NOMO-1 (cell line): Measurements from ENCODE around the gene CRISPLD2.
"Not testable (repeated sequence)": the region's sequence is repeated elsewhere in the genome, so short reads cannot be mapped to it uniquely, and the experiment has no call there.

Source experiments
- DNase-seq, 2 experiments: peaks; one replicate each; lab custom pipeline; 2025; ENCODE audit not compliant: unreplicated experiment in 2 of 2; lab: John Stamatoyannopoulos, UW

CRISPLD2 gene

DNA sequence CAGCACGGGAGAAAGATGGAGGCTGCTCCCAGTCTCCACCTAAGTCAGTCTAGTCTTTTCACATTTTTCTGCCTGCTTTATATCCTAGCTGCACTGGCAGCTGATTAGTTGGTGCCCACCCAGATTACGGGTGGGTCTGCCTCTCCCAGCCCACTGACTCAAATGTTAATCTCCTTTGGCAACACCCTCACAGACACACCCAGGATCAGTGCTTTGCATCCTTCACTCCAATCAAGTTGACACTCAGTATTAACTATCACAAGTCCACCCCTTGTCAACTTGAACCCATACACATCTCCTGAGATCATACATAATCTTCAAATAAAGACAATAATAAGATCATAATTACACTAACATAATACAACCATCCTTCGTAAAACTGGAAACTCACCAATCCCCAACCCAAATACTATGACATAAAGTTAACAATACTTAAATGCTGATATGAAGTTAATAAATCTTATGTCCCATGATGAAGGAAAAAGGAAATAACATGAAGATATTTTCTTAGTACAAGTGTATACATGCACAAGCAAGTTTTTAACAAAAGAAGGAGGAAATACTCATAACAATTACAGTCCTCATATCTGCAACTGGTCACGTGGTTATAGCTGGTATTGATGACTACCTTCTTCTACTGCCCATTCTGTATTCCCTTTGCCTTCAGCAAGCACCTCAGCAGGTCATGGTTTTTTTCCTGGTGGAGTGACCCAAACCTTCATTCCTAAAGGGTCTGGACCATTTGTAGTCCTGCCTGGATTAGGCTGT is 35.8 kb downstream of the CRISPLD2 start:
- not testable (repeated sequence) for DNase-seq

DNA sequence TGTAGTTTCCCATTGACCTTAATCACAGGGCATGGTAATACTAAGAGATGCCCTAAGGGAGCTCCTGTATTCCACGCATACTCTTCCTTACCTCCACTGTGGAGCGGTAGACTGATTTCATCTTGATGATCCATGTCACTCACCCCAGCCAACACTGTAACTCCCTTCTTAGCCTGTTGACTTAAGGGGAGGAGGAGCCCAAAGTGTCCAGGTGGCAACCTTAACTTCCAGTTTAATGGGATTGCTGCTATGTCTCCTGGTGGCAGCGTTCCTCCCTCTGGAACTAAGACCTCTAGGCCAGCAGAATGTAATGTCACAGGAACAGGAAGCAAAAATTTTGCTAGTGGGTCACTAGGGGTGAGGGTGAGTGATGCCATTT is 36.4 kb downstream of the CRISPLD2 start:
- DNase-seq = not testable (repeated sequence)

DNA sequence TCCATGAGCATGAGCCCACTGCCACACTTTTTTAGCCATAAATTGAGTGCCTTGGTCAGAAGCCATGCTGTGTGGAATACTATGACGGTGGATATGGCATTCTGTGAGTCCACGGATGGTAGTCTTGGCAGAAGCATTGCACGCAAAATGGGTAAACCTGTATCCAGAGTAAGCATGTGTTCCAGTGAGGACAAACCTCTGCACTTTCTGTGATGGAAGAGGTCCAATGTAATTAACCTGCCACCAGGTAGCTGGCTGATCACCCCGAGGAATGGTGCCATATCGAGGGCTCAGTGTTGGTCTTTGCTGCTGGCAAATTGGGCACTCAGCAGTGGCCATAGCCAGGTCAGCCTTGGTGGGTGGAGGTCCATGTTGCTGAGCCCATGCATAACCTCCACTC is 37.0 kb downstream of the CRISPLD2 start:
- not testable (repeated sequence) for DNase-seq

DNA sequence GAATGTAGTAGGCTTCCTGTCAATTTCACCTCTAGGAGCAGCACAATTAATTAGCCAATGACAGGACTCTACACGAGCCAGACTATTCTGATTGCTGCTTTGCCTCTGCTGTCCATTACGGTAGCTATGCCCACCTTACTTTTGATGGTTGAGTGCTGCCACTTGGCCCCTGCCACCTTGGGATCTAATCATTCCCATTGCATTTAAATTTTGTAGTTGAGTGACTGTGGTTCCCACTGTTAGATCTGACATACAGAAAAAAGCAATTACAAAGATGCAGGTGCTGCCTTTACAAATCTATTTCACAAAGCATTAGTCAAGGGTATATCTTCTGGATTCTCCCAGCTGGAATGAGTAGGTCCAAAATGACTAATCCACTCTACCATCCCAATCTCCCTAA is 39.9 kb downstream of the CRISPLD2 start:
- no peak for DNase-seq

DNA sequence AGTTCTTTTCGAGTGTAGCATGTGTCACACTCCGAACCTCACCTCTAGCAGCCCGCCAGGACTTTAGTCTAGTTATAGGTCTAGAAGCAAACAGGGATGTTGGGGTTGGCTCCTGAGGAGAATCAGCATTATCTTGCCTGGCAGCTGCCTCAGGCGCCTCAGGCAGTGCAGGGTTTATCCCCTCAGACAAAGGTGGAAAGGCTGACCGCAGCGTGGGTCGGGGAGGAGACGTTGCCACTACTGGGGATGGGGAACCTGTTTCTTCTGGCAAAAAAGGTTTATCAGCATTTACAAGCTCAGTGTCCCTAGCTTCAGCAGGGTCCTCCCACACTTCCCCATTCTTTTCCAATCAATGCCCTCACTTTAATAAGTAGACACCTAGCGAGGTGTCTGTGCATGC is 40.6 kb downstream of the CRISPLD2 start:
- DNase-seq = no peak

DNA sequence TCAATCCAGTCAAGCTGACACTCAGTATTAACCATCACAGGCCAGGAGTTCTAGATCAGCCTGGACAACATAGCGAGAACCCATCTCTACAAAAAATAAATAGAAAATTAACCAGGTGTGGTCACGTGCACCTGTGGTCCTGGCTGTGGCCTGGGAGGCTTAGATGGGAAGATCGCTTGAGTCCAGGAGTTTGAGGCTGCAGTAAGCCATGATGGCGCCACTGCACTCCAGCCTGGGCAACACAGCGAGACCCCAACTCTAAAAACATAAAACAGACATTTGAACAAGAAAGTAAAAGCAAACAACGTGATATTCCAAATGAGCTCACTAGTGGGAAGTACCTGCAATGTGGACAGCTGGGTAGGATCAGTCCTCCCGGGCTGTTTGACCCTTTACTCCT is 41.9 kb downstream of the CRISPLD2 start:
- no peak for DNase-seq

DNA sequence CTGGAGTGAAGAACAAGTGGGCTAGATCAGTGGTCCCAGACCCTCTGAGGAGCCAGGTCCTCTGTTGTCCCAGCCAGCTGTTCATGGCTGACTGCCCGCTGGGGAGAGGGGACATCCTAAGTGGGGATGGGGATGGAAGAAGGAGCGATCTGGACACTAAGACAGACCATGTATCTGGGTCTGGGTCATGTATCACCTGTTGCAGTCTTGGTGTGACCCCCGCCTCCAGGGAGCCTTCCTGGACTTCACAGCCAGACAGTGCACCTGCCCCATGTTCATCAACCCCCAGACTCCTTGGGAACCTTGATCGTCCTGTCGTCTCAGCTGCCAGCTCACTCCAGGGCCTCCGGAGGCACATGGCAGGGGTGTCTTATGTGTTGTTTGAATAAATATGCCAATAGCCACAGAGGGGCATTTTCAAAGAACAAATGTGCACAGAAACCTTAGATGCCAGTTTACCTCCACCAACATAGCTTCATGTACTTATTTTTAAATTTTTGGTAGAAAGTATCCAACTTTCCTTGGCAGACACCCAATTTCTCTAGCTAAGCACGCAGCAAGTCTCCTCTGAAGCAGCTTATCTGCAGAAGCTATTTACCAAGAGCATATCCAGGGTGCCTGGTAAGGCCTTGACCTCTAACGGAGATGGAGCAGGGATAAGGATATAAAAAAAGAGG is 43.2 kb downstream of the CRISPLD2 start:
- DNase-seq = no peak

DNA sequence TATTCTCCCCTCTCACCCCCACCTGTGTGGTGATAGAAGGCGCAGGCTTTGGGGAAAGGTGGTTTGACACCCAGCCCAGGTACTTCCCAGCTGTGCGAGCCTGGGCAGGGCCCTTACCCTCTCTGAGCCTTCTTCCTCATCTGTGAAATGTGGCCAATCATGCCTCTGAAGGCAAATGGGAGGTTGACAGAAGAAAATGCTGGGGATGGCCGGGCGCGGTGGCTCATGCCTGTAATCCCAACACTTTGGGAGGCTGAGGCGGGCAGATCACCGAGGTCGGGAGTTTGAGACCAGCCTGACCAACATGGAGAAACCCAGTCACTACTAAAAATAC is 43.7 kb downstream of the CRISPLD2 start:
- DNase-seq = no peak

DNA sequence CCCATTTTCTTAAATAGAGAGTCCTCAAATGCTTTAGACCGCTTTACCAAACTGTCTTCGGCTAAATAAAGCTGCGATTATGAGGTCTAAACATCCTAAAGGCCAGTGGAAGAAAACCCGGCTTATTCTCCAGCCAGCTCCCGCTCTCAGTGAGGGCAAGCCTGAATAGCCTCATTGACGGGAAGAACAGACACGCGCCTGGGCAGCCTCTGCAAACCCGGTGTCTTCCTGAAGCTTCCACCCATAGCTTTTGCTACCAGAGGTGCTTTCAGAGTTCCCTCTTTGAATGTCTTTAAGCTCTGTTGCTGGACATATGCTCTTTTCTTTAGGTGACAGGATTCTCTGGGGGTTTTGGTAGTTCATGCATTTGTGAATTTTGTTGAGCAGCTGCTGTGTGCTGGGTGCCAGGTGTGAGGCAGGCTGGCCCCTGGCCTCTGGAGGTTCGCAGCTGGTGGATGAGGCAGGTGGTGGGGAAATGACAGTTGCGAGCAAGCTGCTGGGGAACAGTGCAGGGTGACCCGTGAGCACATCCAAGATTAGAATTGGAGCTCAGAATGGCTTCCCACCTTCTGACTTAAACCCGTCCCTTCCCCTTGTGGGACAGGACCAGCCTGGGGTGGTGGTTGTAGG is 44.7 kb downstream of the CRISPLD2 start:
- no peak for DNase-seq

DNA sequence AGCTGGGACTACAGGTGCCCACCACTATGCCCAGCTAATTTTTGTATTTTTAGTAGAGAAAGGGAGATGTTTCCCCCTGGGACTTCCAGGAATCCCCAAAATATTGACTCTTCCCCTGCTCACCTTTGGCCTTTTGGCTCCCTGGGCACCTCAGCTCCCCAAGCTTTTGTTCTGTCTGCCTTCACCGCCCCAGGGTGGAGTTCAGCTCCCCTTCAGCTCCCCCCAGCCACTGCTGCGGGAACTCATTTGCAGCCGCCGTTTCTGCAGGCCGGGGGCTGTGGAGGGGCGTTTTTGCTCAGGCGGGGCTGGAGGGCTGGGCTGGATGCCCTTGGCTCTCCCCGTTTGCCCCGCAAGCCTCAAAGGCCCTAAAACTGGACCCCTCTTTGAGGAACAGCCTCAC is 47.9 kb downstream of the CRISPLD2 start:
- no peak for DNase-seq

DNA sequence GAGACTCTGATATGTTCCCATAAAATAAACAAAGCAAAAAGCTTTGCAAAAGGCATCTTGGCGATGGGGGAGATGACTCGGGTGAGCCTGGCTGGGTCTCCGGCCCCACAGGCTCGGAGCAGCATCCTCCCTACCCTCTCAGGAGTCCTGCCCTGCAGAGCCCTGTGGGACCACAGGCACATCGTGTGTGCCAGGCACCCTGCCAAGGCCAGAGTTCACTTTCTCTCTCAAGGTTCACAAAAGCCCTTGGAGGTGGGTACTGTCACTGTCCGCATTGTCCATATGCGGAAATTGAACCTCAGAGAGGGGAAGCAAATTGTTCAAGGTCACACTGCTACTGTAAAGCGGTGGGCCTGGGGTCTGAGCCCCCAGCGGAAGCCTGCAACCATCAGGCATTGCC is 48.5 kb downstream of the CRISPLD2 start:
- no peak for DNase-seq

DNA sequence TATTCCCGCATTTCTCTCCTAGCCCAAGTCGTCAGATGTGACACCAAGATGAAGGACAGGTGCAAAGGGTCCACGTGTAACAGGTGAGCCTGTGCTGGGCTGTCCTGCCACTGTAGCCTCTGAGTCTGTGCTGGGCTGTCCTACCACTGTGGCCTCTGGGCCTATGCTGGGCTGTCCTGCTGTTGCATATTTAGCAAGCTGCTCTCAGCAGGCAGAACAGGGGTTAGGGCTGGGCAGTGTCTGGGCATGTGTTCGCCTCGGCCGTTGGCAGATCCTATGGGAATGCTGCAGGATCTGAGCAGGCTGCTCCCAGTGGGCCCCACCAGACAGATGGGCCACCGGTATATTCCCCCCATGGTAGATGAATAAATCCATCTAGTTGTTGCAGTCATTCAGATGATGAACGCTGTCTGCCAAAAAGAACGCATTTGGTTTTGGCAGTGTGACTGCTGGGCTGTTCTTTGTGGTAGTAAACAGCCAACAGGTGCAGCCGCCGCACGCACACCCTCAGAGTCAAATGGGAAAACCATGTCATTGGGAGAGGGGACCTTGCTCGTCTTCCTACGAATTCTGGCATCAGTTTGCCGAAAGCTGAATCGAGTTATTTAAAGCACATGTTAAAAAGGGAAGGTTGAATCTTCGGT is 49.2 kb downstream of the CRISPLD2 start:
- DNase-seq = no peak

DNA sequence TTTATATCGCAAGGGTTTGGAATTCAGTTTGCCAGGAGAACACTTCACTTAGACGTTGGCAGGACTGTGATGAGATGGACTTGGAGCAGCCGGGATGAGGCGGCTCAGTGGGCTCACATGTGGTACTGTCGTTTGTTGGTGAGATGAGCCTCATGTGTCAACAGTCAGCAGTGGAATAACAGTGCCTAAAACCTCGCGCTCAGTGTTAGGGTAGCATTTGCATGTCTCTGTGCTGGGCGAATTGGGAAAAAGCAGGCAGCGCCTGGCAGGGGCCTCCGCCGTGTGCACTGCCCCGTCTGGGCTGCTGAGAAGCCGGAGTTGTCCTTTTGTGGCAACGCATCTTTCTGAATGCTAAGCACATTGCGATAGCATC is 49.7 kb downstream of the CRISPLD2 start:
- DNase-seq = no peak

DNA sequence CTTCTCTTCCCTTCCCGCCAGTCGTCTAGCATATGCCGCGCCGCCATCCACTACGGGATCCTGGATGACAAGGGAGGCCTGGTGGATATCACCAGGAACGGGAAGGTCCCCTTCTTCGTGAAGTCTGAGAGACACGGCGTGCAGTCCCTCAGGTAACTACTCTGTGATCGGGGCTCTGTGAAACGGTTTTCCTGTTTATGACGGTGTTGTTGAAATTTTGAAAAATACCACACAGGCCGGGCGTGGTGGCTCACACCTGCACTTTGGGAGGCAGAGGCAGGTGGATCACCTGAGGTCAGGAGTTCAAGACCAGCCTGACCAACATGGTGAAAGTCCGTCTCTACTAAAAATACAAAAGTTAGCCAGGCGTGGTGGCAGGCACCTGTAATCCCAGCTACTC is 53.2 kb downstream of the CRISPLD2 start:
- not testable (repeated sequence) for DNase-seq

DNA sequence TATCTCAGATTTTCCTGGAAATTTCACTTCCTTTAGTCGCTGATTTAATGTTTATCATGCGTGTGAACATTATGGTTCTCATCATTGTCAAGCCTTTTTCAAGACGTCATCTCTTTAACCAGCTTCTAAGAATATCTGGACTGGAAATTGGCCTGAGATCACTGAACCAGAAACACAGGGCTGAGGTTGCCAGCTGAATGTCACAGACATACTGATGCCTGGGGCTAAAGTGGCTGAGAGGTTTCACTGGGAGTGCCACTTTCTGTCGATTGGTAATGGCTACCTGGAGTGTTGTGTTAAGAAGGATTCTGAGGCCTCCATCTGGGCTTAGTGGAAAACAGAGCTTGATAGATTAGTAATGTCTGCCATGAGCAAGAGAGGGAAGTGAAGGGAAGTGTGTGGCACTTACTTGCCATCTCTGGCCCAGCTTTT is 54.2 kb downstream of the CRISPLD2 start:
- no peak for DNase-seq

DNA sequence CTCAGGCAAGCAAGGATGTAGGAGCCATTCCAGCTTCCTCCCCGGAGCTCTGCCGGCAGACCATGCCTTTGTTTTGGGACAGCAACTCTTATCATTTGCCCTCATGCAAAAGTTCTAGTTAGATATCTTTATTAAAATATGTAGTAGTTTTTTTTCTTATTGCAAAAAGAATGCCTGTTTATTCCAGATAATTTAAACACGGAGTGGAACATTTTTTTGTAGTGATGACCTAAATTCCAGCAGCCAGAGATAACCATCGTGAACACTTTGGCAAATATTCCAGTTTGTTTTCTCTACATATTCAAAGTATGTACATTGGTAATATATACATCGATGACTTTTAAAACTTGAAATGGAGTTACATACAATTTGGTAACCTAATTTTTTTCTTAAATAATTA is 54.8 kb downstream of the CRISPLD2 start:
- no peak for DNase-seq

DNA sequence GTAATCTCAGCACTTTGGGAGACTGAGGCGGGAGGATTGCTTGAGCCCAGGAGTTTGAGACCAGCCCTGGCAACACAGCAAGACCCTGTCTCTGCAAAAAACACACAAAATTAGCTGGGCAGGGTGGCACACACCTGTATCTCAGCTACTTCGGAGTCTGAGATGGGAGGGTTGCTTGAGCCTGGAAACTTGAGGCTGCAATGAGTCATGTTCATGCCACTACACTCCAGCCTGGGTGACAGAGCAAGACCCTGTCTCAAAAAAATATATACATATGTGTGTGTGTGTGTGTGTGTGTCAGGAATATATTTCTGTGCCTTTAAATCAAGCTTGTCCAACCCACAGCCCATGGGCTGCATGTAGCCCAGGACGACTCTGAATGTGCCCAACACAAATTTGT is 55.2 kb downstream of the CRISPLD2 start:
- DNase-seq = no peak

DNA sequence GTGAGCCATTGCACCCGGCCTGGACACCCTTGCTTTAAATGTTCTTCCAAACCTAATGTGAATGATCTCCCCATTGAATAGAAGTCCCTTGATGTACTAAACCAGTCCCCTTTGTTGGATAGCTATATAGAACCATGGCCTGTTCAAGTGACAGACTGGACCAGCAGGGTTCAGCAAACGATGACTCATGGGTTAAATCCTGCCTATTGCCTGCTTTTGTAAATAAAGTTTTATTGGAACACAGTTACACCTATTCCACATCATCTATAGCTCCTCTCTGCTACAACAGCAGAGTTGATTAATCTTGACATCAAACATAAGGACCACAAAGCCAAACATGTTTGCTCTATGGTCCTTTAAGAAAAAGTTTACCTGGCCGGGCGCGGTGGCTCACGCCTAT is 56.1 kb downstream of the CRISPLD2 start:
- DNase-seq = no peak

DNA sequence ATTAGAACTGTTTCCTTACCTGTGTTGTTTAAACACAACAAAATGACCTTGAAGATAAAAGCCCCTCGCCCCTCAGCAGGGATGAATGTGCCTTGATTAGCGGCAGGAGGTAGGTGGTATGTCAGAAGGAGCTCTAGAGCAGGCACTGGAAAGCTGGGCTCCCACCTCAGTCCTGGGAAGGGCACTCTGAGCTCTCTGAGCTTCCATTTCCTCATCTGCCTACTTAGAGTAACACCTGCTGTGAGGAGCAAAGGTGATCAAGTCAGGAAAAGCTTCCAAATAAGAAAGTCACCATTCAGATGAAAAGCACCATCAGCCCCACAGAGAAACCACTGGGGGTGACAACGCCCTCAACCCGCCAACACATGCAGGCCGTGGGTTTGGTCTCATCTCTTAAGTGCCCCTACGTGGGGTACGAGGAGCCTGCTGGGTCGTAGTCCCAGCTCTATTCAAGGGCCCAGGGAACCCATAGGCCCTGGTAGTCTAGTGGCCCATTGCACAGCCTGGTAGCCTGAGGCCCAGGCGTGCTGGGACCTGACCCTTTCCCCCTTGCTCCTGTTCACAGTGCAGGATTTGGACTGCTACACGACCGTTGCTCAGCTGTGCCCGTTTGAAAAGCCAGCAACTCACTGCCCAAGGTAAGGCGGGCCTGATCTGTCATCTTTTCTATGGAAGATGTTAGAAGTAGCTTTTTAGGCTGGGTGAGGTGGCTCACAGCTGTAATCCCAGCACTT is 57.3 kb downstream of the CRISPLD2 start:
- no peak for DNase-seq

DNA sequence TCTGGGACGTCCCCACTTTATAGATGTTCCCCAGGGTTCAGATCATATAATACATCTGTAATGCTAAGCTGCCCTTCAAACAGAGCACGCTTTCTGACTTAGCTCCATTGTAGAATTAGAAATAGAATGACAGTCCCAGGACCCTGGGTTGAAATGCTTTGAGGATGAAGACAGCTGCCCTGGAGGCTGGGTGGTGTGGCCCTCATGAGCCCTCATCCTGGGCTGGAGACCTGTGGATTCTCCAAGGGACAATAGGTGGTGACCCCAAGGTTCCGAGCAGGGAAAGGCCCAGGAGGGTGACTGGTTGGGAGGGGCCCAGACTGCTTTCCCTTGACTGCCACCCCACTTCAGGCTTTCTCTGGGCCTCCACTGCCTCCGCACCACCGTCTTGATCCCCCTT is 59.0 kb downstream of the CRISPLD2 start:
- no peak for DNase-seq
